Suprapubic skin (tissue), 4 donors: ENCODE results near the gene PPP4C.

Experiments used
- POLR2A ChIP-seq, 2 donors: fragments of 450-650 bp; IDR thresholded peaks; one replicate each; pipeline ENCODE4 v1.6.1; 2017; ENCODE audit warnings: antibody characterized with exemption in 2 of 2, mild to moderate bottlenecking in 2 of 2, moderate library complexity in 2 of 2
- POLR2AphosphoS5 ChIP-seq, 3 donors: sonication (generic); formaldehyde crosslinking; IDR thresholded peaks; one replicate each; pipeline ENCODE4 v1.6.1; 2017; ENCODE audit warnings: antibody characterized with exemption in 3 of 3

DNA sequence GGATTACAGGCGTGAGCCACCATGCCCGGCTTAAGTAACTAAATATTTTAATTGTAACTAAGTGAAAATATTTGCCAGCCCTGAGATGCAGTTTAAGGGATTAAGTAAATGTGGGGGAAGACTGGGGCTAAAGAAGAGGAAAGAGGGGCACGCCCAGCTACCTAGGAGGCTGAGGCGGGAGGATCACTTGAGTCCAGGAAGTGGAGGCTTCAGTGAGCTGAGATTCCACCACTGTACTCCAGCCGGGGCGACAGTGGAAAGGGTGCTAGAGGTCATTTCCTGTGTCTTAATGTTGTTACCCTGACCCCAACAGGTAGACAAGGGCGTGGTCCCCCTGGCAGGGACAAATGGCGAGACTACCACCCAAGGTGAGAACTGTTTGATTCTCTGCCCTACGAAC, 7.5 kb upstream of the PPP4C start:
- TF ChIP-seq POLR2A (IDR thresholded peaks at IDR 0.05) (no peak), POLR2AphosphoS5 (IDR thresholded peaks at IDR 0.05) (no peak)
